ENCODE data around the gene EEF1A2.

DNA sequence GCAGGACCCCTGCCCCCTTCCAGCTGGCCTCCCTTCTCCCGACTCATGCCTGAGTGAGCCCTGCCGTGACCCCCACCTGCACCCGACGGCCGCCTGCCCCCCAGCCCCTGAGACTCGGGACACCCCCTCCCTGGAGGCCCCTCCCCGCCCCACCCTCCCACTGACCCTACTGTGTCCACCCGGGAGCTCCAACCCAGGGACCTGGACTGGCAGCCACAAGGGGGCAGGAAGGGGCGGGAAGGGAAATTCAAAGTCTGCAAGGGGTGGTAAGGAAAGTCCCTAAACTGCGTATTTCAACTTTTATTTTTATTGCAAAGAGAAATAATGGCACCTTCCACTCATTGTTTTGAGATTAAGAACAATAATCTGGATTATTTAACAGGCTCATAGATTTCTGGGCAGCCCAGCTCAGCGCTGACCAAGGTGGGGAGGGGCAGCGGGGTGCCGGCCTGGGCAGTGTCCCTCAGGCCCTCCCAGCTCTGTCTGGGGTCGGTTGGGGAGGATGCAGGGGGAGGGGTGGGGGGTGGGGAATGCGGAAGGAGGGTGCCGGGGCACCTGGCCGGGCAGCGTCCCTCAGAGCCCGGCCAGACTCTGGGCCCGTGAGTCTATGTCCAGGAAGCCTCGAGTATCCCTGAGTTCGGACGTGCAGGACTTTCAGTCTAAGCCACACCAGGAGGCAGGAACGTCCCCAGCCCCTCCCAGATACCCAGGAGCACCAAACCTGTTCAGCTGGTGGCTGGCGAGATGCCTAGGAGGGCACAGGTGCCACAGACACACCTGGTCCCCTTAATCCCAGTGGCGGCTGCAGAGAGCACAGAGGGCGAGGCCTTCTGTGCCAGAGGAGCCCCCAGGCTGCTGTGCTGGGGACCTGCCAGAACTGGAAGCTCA, 39.6 kb upstream of the EEF1A2 start:
- TF ChIP-seq, protein P1, sequence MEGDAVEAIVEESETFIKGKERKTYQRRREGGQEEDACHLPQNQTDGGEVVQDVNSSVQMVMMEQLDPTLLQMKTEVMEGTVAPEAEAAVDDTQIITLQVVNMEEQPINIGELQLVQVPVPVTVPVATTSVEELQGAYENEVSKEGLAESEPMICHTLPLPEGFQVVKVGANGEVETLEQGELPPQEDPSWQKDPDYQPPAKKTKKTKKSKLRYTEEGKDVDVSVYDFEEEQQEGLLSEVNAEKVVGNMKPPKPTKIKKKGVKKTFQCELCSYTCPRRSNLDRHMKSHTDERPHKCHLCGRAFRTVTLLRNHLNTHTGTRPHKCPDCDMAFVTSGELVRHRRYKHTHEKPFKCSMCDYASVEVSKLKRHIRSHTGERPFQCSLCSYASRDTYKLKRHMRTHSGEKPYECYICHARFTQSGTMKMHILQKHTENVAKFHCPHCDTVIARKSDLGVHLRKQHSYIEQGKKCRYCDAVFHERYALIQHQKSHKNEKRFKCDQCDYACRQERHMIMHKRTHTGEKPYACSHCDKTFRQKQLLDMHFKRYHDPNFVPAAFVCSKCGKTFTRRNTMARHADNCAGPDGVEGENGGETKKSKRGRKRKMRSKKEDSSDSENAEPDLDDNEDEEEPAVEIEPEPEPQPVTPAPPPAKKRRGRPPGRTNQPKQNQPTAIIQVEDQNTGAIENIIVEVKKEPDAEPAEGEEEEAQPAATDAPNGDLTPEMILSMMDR (conservative IDR thresholded peaks at IDR 0.05; ENCODE audit: low read depth in 2 of 2), result peak in 1 of 2 experiments; percentile 62; a peak in 2 of 4 replicates
- TF ChIP-seq NANOG (IDR thresholded peaks at IDR 0.05; ENCODE audit: borderline replicate concordance) (no peak), EZH2 (IDR thresholded peaks at IDR 0.05; ENCODE audit: low read depth, unreplicated experiment) (no peak), EZH2phosphoT487 (IDR thresholded peaks at IDR 0.05; ENCODE audit: unreplicated experiment) (no peak), POLR2AphosphoS5 (IDR thresholded peaks at IDR 0.05; ENCODE audit: low read depth) (no peak), CREB1 (CRISPR knock-in tag; IDR thresholded peaks at IDR 0.05; ENCODE audit: low read depth) (no peak), STAT1 (IDR thresholded peaks at IDR 0.05; ENCODE audit: unreplicated experiment) (no peak), JUNB (IDR thresholded peaks at IDR 0.05; ENCODE audit: unreplicated experiment) (no peak)
- TF ChIP-seq, protein P2, sequence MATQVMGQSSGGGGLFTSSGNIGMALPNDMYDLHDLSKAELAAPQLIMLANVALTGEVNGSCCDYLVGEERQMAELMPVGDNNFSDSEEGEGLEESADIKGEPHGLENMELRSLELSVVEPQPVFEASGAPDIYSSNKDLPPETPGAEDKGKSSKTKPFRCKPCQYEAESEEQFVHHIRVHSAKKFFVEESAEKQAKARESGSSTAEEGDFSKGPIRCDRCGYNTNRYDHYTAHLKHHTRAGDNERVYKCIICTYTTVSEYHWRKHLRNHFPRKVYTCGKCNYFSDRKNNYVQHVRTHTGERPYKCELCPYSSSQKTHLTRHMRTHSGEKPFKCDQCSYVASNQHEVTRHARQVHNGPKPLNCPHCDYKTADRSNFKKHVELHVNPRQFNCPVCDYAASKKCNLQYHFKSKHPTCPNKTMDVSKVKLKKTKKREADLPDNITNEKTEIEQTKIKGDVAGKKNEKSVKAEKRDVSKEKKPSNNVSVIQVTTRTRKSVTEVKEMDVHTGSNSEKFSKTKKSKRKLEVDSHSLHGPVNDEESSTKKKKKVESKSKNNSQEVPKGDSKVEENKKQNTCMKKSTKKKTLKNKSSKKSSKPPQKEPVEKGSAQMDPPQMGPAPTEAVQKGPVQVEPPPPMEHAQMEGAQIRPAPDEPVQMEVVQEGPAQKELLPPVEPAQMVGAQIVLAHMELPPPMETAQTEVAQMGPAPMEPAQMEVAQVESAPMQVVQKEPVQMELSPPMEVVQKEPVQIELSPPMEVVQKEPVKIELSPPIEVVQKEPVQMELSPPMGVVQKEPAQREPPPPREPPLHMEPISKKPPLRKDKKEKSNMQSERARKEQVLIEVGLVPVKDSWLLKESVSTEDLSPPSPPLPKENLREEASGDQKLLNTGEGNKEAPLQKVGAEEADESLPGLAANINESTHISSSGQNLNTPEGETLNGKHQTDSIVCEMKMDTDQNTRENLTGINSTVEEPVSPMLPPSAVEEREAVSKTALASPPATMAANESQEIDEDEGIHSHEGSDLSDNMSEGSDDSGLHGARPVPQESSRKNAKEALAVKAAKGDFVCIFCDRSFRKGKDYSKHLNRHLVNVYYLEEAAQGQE (IDR thresholded peaks at IDR 0.05; ENCODE audit: unreplicated experiment), result no peak

Data from GM23338 (cell line).